GM18858 (cell line): Measurements from ENCODE around the gene HIF1A.
"Not testable (repeated sequence)": the region's sequence is repeated elsewhere in the genome, so short reads cannot be mapped to it uniquely, and the experiment has no call there.

Experiments used
- ATAC-seq: cut with Tn5 transposase; IDR thresholded peaks from one replicate; pipeline ENCODE4 v1.9.1; 2021; ENCODE audit not compliant: unreplicated experiment

Gene HIF1A

DNA sequence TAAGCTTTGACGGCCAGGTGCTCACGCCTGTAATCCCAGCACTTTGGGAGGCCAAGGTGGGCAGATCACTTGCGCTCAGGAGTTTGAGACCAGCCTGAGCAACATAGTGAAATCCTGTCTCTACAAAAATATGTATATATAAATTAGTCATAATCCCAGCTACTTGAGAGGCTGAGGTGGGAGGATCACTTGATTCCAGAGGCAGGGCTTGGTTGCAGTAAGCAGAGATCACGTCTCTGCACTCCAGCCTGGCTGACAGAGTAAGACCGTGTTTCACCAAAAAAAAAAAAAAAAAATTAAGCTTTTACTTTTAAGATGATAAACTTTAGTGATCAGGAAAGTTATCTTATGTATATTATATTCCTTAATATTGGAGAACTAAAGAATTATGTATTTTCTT lies 48.9 kb downstream of the HIF1A start:
- no peak for ATAC-seq

DNA sequence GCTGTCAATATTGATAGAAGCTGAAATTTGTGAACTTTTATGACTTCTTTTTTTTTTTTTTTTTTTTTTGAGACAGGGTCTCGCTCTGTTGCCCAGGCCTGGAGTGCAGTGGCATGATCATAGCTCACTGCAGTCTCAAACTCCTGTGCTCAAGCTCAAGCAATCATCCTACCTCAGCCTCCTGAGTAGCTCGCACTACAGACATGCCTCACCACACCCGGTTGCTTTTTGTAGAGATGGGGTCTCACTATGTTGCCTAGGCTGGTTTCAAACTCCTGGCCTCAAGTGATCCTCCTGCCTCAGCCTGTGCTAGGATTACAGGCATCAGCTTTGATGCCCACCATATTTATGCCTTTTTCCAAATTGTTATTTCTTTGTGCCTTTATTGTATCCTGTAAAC lies 51.0 kb downstream of the HIF1A start:
- not testable (repeated sequence) for ATAC-seq

DNA sequence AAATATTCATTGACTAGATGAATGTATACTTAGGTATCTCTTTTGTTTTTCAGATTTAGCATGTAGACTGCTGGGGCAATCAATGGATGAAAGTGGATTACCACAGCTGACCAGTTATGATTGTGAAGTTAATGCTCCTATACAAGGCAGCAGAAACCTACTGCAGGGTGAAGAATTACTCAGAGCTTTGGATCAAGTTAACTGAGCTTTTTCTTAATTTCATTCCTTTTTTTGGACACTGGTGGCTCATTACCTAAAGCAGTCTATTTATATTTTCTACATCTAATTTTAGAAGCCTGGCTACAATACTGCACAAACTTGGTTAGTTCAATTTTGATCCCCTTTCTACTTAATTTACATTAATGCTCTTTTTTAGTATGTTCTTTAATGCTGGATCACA lies 51.6 kb downstream of the HIF1A start:
- no peak for ATAC-seq

DNA sequence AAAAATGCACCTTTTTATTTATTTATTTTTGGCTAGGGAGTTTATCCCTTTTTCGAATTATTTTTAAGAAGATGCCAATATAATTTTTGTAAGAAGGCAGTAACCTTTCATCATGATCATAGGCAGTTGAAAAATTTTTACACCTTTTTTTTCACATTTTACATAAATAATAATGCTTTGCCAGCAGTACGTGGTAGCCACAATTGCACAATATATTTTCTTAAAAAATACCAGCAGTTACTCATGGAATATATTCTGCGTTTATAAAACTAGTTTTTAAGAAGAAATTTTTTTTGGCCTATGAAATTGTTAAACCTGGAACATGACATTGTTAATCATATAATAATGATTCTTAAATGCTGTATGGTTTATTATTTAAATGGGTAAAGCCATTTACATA lies 52.0 kb downstream of the HIF1A start:
- ATAC-seq = no peak

DNA sequence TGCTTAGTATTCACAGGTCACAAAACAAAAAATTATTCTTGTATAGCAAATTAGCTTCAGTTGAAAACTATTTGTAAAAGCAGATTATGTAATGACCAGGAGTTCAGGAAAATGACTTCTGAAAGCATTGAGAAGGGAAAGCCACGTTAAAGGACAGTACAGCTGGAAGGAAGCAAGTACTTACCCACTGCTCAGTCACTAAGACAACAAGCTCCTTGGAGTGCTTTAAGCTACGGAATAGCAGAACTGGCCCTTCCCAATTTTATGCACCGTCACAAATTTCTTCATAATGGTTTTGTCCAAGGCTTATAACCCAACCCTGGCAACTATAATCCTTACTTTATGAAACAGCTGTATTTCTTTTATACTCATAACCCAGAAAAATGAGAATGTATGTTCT lies 54.0 kb downstream of the HIF1A start:
- ATAC-seq = no peak

DNA sequence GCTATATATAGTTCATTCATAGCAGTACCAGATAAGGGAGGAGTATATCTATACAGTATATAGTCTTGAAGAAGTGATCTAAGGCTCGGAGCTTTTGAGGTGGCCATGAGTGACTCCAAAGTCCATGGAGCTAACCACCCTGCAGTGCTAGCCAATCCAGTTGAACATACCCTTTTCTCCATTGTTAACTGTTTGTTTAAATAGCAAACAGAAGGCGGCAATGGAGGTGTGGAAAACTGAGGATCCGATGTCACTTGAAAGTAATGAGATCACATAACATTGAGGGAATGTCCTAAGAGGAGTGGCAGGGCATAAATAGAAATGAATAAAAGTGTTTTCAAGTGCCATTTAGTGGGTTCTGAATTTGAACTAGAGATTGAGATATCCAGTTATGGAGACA lies 54.6 kb downstream of the HIF1A start:
- no peak for ATAC-seq

DNA sequence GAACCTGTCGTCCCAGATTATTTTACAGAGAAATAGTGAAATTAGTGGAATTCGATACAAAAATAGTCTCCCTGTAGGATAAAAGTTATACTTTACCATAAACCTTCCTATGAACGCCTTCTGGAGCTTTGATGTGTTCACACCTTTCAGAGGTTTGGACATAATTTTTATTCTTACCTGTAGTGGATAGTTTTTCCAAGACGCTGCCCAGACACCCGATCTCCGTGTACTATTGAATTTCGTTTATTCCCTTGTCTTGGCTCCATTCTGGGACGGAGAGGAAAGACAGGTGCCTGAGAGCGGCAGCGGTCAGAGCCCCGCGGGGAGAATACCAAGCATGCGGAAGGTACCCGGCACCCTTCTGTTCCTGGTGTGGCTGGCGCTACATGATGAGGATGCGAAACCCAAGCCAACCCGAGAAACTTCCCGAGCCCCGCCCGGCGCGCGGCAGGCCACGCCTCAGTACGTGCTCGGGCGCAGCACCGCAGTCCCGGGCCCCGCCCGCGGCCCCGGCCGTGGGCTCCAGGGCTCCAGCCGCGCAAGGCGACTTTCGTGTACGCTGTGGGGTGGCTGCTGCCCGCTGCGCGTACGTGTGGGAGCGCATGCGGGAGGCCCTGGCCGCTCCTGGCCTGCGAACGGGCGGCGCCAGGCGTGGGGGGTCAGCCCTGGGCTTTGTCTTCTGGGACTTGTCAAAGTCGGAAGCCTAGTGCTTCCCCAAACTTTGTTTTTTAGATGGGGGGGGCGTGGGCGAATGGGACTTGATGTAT lies 55.6 kb downstream of the HIF1A start:
- peak; percentile 76 for ATAC-seq

DNA sequence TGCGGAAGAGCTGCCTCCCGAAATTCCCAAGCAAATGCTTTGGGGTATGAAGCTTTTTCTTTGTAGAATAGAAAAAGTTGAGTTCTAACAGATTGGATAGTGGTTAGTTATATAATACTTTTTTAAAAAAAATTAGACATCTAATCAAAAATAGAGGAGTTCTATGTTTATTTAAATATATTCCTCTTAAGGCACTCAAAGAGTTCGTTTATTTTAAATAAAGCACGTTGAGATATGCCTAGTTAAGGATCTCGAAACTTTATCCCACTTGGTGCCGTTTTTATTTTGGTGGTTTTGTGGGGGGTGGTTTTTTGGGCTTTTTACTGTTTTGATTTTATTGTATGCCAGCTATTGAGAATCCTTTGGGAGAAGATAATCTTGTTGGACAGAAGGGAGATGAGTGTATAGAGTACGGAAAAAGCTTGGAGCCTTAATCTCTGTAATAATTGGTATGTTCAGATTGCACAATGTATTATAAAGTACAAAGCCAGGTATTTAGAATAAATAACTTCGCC lies 56.2 kb downstream of the HIF1A start:
- ATAC-seq = no peak

DNA sequence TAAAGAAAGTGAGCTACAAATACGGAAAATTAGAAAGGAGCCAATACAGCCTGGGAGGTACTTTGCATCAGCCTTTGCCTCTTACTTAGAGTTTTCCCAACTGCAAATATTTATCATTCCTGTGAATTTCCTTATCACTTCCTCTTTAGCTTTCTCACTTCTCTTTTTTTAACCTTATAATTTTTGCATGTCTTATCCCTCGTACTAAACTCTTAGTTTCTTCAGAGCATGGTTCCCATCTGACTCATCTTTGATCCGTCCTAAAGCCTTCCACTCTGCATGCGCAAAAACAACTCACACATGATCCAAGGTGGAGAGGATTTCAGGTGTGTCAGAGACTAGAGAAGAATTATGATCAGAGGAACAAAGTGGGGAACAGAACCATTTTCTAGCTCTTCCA lies 57.3 kb downstream of the HIF1A start:
- peak; percentile 54 for ATAC-seq

DNA sequence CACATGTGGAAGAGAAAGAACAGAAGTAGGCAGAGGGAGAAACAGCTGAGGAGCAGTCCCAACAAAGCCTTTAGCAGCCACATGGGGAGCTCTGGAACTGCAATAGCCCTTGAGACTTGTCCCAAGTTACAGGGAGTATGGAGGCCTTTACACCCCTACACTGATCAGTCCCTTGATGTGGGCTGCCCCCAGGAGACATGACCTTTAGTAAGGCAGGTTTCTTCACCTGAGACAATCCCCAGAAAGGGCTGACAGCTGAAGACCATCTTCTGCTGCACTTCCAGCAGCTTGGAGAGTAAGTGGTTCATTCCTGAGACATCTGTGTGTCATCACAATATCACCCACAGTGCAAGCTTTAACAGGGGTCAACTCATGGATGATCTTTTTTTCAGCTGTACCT lies 58.3 kb downstream of the HIF1A start:
- ATAC-seq = no peak

DNA sequence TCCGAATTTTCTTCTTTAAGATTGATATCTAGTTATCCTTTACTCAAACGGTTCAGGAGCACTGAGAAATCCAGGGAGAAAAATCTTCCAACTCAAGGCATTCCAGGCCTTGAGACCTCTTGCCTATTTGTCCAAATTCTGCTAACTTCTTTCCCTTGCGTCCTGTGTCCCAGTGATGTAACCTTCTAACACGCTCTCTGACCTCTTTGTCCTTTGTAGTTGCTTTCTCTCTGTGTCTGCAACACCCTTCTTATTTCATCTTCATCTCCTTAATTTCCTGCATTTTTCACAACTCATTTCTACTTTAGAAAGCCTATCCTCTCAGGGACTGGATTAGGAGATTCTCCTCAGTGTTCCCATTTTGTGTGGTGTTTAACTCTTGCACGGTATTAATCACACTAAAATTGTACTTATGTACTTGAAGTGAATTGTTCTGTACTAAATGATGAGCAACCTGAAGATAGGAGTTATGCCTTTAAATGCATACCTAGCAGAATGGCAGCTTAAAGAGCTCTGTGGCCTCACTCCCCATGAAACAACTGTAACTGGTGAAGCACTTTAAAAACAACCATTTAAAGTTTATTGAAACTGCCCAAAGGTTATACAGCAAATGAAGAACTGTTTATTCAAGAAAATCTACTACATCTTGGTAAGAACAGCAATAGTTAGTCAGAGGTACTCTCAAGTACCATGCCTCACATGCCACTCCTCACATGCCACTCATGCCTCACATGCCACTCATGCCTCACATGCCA lies 59.5 kb downstream of the HIF1A start:
- ATAC-seq = no peak

DNA sequence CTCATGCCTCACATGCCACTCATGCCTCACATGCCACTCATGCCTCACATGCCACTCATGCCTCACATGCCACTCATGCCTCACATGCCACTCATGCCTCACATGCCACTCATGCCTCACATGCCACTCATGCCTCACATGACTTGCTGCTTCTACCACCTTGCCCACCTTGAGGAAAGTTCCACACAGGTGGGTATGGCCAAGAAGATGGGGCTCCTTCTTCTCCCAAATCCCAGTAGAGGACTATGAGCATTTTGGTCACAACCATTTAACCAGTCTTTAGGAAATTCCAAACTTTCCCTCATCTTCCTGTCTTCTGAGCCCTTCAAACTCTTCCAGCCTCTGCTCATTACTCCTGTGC lies 60.0 kb downstream of the HIF1A start:
- ATAC-seq = not testable (repeated sequence)

DNA sequence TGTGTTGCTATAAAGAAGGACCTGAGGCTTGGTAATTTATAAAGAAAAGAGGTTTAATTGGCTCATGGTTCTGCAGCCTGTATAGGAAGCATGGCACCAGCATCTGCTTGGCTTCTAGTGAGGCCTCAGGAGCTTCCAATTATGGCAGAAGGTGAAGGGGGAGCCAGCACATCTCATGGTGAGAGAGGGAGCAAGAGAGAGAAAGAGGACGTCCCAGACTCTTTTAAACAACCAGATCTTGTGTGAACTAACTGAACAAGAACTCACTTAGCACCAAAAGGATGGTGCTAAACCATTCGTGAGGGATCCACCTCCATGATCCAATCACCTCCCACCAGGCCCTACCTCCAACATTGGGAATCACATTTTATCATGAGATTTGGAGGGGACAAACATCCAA lies 60.8 kb downstream of the HIF1A start:
- no peak for ATAC-seq

DNA sequence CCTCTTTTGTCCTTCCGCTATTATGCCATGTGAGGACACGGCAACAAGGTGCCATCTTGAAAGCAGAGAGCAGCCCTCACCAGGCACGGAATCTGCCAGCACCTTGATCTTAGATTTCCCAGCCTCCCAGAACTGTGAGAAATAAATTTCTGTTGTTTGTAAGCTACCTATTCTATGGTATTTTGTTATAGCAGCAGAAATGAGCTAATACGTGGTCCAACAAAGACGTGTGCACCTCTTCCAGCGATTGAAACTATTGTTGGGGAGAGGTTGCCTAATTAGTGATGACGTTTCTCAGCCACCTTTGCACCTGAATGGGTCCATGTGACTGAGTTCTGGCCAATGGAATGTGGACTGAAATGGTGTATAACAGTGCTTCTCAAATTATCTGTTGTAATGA lies 64.6 kb downstream of the HIF1A start:
- ATAC-seq = no peak

DNA sequence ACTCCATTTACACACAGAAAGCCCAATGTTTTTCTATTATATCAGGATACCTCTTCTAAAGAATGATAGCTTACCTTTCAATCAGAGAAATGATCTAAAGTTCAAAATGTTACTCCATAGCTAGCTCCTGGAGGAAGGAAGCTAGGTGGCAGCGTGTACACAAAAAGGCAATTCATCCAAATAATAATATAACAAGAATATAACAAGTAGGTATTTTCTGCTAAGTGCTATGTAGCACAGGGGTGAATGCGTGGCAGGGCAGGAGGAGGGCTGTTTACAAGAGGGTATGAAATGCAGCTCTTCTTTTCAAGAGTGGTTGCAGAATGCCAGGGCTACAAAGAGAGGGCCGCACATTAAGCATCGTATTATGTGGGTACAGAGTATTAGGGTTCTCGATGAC lies 66.2 kb downstream of the HIF1A start:
- ATAC-seq = no peak

DNA sequence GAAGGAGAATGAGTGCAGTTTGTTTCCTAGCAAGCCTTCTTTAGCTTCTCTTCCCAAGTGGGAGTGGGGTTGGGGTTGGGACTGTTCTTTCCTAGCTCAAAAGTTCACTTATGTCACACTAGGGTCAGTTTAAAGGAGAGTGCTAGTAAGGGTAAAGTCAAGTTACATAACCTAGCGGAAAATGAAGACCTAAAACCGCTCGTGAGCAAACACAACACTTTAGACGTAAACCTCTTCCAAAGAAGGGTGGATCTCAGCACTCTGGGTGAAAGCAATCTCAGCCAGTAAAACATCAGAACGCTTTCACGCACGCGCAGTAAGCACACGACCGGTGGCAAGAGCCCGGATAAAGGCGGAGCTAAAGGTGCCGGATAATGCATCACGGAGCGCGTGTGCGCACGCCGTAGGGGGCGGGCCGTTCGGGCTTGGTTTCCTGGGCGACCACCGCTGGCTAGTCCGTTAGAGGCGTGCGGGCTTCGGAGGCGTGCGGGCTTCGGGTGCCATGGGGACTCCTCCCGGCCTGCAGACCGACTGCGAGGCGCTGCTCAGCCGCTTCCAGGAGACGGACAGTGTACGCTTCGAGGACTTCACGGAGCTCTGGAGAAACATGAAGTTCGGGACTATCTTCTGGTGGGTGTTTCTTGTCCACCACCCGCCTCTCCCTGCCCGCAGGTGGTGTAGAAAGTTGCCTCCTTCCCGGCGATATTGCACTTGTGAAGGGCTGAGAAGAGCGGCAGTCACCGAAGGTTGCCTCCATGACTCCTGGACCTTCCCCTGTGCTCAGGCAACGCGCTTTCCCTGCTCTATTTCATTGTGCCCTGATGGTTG lies 66.9 kb downstream of the HIF1A start, which contains the start of gene SNAPC1:
TSS of gene SNAPC1 (plus strand) at position 462 of the 828 bp plus-strand sequence. CDS start at position 503, 41 bp downstream.
- ATAC-seq = peak; percentile 96

DNA sequence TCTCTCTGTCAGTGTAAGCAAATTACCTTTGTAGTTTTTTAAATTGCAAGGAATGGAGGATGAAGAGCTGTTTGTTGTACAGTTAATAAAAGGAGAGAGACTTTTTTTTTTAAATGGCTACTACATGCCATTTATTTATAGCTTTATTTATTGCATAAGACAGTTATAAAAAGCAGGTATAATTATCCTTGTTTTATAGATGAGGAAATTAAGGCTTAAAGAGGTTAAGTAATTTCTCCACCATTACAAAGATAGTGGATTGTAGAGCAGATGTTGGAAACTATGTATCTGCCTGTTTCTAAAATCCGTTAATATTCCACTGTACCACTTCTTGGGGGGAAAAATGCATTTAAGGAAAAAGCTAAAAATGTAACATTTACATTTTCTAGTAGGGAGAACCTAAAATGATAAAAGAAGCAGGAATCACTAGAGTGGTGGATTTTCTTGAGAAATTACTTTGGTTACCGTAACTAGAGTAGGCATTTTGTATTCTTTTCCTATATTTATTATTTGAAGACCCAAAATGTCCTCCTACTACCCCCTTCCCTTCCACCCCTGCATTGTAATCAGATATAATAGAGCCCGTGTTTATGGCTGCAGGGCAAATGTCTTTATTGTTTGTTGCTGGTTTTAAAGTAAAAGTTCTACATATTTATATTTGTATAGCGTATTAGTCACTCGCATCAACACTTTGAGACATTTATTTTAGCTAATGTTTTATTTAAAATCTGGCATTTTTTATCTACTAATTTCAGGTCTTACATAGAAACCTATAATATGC lies 69.2 kb downstream of the HIF1A start:
- ATAC-seq = no peak

DNA sequence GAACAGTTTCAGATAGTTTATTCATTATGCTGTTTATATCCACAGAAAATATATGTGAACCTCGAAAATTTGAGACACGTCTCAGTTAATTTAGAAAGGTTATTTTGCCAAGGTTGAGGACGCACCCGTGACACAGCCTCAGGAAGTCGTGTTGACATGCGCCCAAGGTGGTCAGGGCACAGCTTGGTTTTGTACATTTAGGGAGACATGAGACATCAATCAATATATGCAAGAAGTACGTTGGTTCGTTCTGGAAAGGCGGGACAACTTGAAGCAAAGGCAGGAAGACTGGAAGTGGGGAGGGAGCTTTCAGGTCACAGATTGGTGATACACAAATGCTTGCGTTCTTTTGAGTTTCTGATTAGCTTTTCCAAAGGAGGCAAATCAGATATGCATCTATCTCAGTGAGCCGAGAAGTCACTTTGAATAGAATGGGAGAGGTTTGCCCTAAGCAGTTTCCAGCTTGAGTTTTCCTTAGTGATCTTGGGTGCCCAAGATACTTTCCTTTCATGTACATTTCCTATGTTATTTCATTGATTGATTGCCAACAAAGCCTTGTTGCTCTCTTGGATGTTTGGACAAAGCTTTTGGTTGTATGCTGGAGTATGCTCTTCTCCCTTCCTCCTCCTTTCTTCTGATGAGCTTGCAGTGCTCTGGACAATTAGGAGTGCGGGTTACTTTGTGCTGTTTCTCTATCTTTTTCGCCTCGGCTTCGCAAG lies 70.1 kb downstream of the HIF1A start:
- ATAC-seq = no peak

DNA sequence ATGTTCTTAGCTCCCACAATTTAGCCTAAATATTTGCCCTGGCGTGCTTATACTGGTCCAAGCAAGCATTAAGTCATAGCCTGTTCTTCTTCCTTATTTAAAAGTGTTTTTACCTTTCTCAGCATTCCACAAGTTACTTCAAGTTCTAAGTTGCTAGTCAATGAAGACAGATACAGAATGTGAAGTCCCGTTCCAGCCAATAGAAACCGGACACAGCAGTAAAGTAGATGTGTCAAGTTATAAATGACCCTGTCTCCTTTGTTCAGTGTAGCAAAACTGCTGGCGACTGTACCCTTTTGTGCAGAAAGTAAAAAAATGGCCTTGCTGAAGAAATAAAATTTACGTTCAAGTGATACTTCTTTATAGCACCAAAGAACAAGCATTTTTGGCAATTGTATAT lies 70.8 kb downstream of the HIF1A start:
- no peak for ATAC-seq

DNA sequence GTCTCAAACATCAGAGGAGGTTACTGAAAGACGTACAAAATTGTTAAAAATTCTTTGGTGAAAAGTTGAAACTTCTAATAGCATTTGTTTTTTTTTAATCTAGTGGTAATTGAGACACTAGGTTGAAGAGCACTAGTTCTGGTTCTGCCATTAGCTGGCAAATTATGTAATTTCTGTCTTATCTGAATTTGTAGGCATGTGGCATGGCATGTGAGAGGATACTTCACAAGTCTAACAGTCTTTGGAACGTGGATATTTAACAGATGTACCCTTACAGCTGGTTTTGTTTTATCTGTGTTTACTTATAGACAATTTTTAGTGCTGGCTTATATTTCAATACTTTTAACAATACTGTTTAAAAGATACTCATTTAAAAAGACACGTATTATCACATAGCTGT lies 72.9 kb downstream of the HIF1A start:
- ATAC-seq = no peak
